ENCODE results near the gene GTPBP6.

GRCh38 chrX:350534-351323 is 32.1 kb upstream of the GTPBP6 start:
- TF ChIP-seq CTCF (IDR thresholded peaks at IDR 0.05; ENCODE audit: extremely low read depth in 1 of 2, insufficient read depth in 1 of 2, low read depth in 1 of 2, low read length in 2 of 2) (no peak), EZH2 (IDR thresholded peaks at IDR 0.05; ENCODE audit: borderline replicate concordance, low read depth, low read length, severe bottlenecking) (no peak), POLR2A (IDR thresholded peaks at IDR 0.05; ENCODE audit: low read depth, low read length) (no peak), FOS (IDR thresholded peaks at IDR 0.05; ENCODE audit: borderline replicate concordance, insufficient read depth, low read length) (no peak), POLR2AphosphoS5 (IDR thresholded peaks at IDR 0.05; ENCODE audit: insufficient read depth, low read depth, low read length) (no peak), MYC (IDR thresholded peaks at IDR 0.05; ENCODE audit: low read depth, low read length) (no peak), GATA2 (IDR thresholded peaks at IDR 0.05; ENCODE audit: insufficient read depth, insufficient read length, low read depth, low read length) (no peak), JUN (IDR thresholded peaks at IDR 0.05; ENCODE audit: borderline replicate concordance, insufficient read depth, insufficient read length, low read depth) (no peak)
